Endothelial cell of umbilical vein (primary cell): ENCODE measurements around the gene SPINT1. TPM values are rescaled to one million over a fixed set of nuclear protein-coding genes. Genes with fewer than 3 reads are reported as not detected.

Experiments used
- BruUV-seq: library from RNA; stranded (reverse); fragments of 400-500 nt; replicated peaks from 2 replicates; lab custom pipeline; 2021; lab: Mats Ljungman, UMichigan
- CTCF ChIA-PET: fragments of 300-600, 350-600 bp; sonication (Branson Sonifier 250); formaldehyde crosslinking; loops from one replicate; lab custom pipeline; 2021; ENCODE audit warnings: antibody characterized with exemption, inconsistent platforms; lab: Charles Lee
- POLR2A ChIA-PET: fragments of 300-600, 350-600 bp; sonication (Branson Sonifier 250); formaldehyde crosslinking; loops from one replicate; lab custom pipeline; 2021; ENCODE audit warnings: antibody characterized with exemption, inconsistent platforms; lab: Charles Lee
- DNase-seq: peaks from one replicate; pipeline ENCODE4 v3.0.0-alpha.2; 2011; ENCODE audit warnings: low read depth, low spot score
- FAIRE-seq: peaks from 2 replicates; lab custom pipeline; 2011; peaks lifted over from hg19 to GRCh38; lab: Jason Lieb, UNC
- H2AFZ ChIP-seq: 2 replicates; pipeline ENCODE4 v1.6.0; 2012; ENCODE audit warnings: low read depth, low read length, control low read depth, inconsistent platforms
- H3K27ac ChIP-seq: 2 replicates; pipeline ENCODE4 v1.5.1; 2011; ENCODE audit warnings: low read depth, mild to moderate bottlenecking, control low read depth, low read length, moderate library complexity; ENCODE audit not compliant: insufficient read depth
- H3K27me3 ChIP-seq, 2 experiments: 2 replicates each; pipeline versions ENCODE4 v1.6.0 to v1.6.1; 2011; ENCODE audit warnings: low read length in 2 of 2, mixed read lengths in 1 of 2; ENCODE audit not compliant: control insufficient read depth in 2 of 2, insufficient read depth in 2 of 2
- H3K36me3 ChIP-seq, 2 experiments: 2 replicates in 1 of 2; 3 replicates in 1 of 2; pipeline ENCODE4 v1.5.1; 2011; ENCODE audit warnings: low read length in 2 of 2, mild to moderate bottlenecking in 1 of 2, moderate library complexity in 1 of 2; ENCODE audit not compliant: control insufficient read depth in 2 of 2, insufficient read depth in 2 of 2; ENCODE audit errors: extremely low read depth in 1 of 2
- H3K4me1 ChIP-seq: 3 replicates; pipeline ENCODE4 v1.5.1; 2011; ENCODE audit warnings: mild to moderate bottlenecking, low read length; ENCODE audit not compliant: control insufficient read depth, insufficient read depth; ENCODE audit errors: extremely low read depth
- H3K4me2 ChIP-seq: 2 replicates; pipeline ENCODE4 v1.6.1; 2011; ENCODE audit warnings: low read length, control low read depth, mixed read lengths; ENCODE audit not compliant: insufficient read depth
- H3K4me3 ChIP-seq, 3 experiments: fragments of 200-600 bp in 1 of 3; sonication (generic), shearing (Covaris generic) in 1 of 3; replicated peaks in 1 of 3; 2 replicates each; pipeline ENCODE4 v1.5.1; 2011 to 2016; ENCODE audit warnings: control low read depth in 3 of 3, low read length in 3 of 3, mild to moderate bottlenecking in 2 of 3, inconsistent platforms in 1 of 3, low read depth in 1 of 3, moderate library complexity in 1 of 3; ENCODE audit not compliant: insufficient read depth in 1 of 3
- H3K79me2 ChIP-seq: 2 replicates; pipeline ENCODE4 v1.6.0; 2012; ENCODE audit warnings: low read length, inconsistent platforms; ENCODE audit not compliant: control insufficient read depth, insufficient read depth
- H3K9ac ChIP-seq: replicated peaks from 2 replicates; pipeline ENCODE3; 2011; ENCODE audit warnings: low read length, control low read depth; ENCODE audit not compliant: insufficient read depth; ENCODE audit errors: extremely low read depth
- H3K9me1 ChIP-seq: replicated peaks from 3 replicates; pipeline ENCODE4 v1.6.0; 2011; ENCODE audit warnings: mild to moderate bottlenecking, low read length; ENCODE audit not compliant: control insufficient read depth, insufficient read depth; ENCODE audit errors: extremely low read depth
- H3K9me3 ChIP-seq: replicated peaks from 2 replicates; pipeline ENCODE4 v1.5.1; 2012; ENCODE audit warnings: low read length, inconsistent platforms; ENCODE audit not compliant: control insufficient read depth, insufficient read depth
- H4K20me1 ChIP-seq: replicated peaks from 2 replicates; pipeline ENCODE3; 2011; ENCODE audit warnings: mild to moderate bottlenecking, low read length; ENCODE audit not compliant: control insufficient read depth, insufficient read depth; ENCODE audit errors: extremely low read depth
- EZH2 ChIP-seq: IDR thresholded peaks from 2 replicates; pipeline ENCODE4 v1.6.1; 2012; ENCODE audit warnings: borderline replicate concordance, low read depth, mild to moderate bottlenecking, moderate library complexity, low read length, inconsistent platforms; ENCODE audit not compliant: severe bottlenecking
- FOS ChIP-seq: IDR thresholded peaks from 2 replicates; pipeline ENCODE4 v1.6.1; 2011; ENCODE audit warnings: mild to moderate bottlenecking, low read length, moderate library complexity, borderline replicate concordance; ENCODE audit not compliant: insufficient read depth
- GATA2 ChIP-seq: IDR thresholded peaks from 2 replicates; pipeline ENCODE4 v1.7.0; 2011; ENCODE audit warnings: low read depth, mild to moderate bottlenecking, moderate library complexity, mixed read lengths, low read length; ENCODE audit not compliant: insufficient read length, insufficient read depth
- MYC ChIP-seq: IDR thresholded peaks from one replicate; pipeline ENCODE4 v1.6.1; 2011; ENCODE audit warnings: mild to moderate bottlenecking, low read depth, low read length
- dilution Hi-C: fragments of 300-500 bp; cut with MboI; formaldehyde crosslinking; loops from one replicate; pipeline ENCODE4 v1.15.0; 2019; ENCODE audit warnings: low sequenced_read_pairs; ENCODE audit not compliant: extremely low pct_ligation_motif_present
- intact Hi-C: fragments of 100-400 bp; cut with micrococcal nuclease; formaldehyde crosslinking; loops from one replicate; pipeline ENCODE4 v1.10.0; 2022
- polyA plus RNA-seq, 4 experiments: library from polyadenylated mRNA; depleted of rRNA in 3 of 4; stranded (reverse) in 3 of 4; unstranded in 1 of 4; fragments of >200 nt; gene quantifications; 2 replicates each; pipeline versions ENCODE4 v1.2.1 to v1.2.3, GENCODE V29; 2011 to 2012; ENCODE audit warnings: missing spikeins in 1 of 4
- total RNA-seq: library from RNA; stranded (reverse); gene quantifications from 2 replicates; pipeline ENCODE4 v1.2.3, GENCODE V29; 2021
- TF ChIP-seq, protein P1 (sequence below): IDR thresholded peaks from 2 replicates; pipeline ENCODE4 v1.6.1; 2011; ENCODE audit not compliant: insufficient read depth, insufficient read length
- TF ChIP-seq, protein P2 (sequence below), 2 donors: IDR thresholded peaks; 1 replicate in 1 of 2; 2 replicates in 1 of 2; pipeline ENCODE4 v1.5.1; 2011; ENCODE audit warnings: low read length in 2 of 2, mild to moderate bottlenecking in 2 of 2, moderate library complexity in 2 of 2, control low read depth in 1 of 2, inconsistent platforms in 1 of 2, low read depth in 1 of 2; ENCODE audit not compliant: insufficient read depth in 1 of 2; ENCODE audit errors: extremely low read depth in 1 of 2

The SPINT1 gene
- total and polyA plus RNA-seq, 2 donors (not counting 3 experiments of a cell fraction or from before 2014, with no cell fraction given), result 4.1 to 4.2 TPM

DNA sequence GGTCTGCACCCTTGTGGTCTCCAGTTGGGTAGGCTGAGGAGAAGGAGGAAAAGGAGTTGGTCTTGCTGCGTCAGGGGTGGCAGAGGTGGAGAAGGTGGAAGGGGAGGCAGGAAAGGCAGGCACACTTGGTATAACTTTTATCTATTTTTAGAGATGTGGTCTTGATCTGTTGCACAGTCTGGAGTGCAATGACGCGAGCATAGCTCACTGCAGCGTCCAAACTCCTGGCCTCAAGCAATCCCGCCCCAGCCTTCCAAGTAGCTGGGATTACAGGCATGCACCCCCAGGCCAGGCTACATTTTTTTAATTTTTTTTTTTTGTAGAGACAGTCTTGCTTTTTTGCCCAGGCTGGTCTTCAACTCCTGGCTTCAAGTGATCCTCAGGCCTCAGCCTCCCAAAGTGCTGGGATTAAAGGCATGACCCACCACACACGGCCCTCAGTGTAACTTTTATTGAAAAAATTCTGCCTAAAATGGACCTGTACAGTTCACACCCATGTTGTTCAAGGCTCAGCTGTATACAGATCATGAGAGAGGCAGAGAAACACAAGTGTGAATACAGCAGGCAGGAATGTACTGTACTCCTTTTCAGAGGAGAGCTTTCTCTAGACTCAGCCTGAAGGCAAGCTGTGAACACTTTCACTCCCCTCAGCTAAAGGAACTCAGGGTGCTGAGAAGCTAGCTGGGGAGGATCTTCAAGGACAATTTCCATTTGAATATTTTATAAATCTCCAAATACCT, 32.3 kb downstream of the SPINT1 start:
- POLR2A ChIA-PET, result no interaction called here
- H3K36me3 ChIP-seq, result no peaks in the 10 kb centered on the region

More for the DNA sequence above, 32.3 kb downstream of the SPINT1 start:
- intact Hi-C loops (no loop called here), dilution Hi-C loops (no loop called here)
- Histone ChIP-seq H3K9ac (no peak overlapping the region), H3K9me3 (no peaks in the 10 kb centered on the region), H3K27ac (no peak overlapping the region), H3K4me1 (no peaks in the 10 kb centered on the region), H2AFZ (no peak overlapping the region), H3K27me3 (no peaks in the 10 kb centered on the region), H3K4me2 (no peak overlapping the region), H3K9me1 (no peaks in the 10 kb centered on the region), H3K4me3 (no peak overlapping the region), H4K20me1 (no peaks in the 10 kb centered on the region), H3K79me2 (no peaks in the 10 kb centered on the region)
- no TSS peak for BruUV-seq
- DNase-seq (no peak), FAIRE-seq (no peak)
- CTCF ChIA-PET, result interaction anchor here (1.3 to 4.5 kb wide), 3 partner anchors 16 to 19 kb away, joined by 5 to 36 read pairs (median 9); partner anchors contain the start of gene VPS18
- TF ChIP-seq, protein P1, sequence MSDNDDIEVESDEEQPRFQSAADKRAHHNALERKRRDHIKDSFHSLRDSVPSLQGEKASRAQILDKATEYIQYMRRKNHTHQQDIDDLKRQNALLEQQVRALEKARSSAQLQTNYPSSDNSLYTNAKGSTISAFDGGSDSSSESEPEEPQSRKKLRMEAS, result no peak
- TF ChIP-seq GATA2, result no peak
- no peak for TF ChIP-seq EZH2
- no peak for TF ChIP-seq MYC
- TF ChIP-seq, protein P2, sequence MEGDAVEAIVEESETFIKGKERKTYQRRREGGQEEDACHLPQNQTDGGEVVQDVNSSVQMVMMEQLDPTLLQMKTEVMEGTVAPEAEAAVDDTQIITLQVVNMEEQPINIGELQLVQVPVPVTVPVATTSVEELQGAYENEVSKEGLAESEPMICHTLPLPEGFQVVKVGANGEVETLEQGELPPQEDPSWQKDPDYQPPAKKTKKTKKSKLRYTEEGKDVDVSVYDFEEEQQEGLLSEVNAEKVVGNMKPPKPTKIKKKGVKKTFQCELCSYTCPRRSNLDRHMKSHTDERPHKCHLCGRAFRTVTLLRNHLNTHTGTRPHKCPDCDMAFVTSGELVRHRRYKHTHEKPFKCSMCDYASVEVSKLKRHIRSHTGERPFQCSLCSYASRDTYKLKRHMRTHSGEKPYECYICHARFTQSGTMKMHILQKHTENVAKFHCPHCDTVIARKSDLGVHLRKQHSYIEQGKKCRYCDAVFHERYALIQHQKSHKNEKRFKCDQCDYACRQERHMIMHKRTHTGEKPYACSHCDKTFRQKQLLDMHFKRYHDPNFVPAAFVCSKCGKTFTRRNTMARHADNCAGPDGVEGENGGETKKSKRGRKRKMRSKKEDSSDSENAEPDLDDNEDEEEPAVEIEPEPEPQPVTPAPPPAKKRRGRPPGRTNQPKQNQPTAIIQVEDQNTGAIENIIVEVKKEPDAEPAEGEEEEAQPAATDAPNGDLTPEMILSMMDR (IDR thresholded peaks at IDR 0.05; ENCODE audit: extremely low read depth in 1 of 2, insufficient read depth in 1 of 2, low read depth in 1 of 2, low read length in 2 of 2), result no peak
- no peak for TF ChIP-seq FOS
